ENCODE measurements around the gene ADGB.
"Not testable (repeated sequence)": the region's sequence is repeated elsewhere in the genome, so short reads cannot be mapped to it uniquely, and the experiment has no call there.

Gene ADGB

DNA sequence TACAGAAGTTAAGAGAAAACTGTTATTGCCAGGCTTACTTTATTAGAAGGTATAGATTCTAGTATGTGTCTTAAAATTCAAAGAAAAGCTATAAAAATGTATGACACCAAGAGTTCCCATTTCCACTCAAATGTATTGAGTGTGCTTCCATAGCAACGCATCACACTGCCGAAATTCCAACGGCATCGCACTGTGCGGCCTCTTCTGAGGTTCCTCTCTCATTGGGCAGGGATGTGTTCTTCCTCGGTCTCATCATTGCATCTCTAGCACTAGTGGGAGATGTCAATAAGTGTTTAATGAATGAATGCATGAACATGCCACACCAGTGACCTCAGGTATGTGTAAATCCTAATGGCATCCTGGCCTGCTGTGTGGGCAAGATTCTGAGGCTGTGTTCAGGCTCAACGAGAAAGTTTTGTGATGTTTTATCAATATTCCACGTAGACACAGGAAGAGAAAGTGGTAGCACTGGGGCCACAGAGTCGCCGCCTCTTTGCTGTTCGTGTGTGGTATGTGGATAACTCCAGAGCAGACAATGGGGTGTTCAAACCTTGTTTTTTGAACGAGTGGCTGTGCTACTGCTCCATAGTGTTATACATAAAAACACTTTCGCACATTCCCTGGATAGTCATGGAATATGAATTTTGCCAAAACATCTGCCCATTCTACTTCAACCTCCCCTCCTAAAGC, 171.6 kb downstream of the ADGB start:
- DNase-seq: no peak

DNA sequence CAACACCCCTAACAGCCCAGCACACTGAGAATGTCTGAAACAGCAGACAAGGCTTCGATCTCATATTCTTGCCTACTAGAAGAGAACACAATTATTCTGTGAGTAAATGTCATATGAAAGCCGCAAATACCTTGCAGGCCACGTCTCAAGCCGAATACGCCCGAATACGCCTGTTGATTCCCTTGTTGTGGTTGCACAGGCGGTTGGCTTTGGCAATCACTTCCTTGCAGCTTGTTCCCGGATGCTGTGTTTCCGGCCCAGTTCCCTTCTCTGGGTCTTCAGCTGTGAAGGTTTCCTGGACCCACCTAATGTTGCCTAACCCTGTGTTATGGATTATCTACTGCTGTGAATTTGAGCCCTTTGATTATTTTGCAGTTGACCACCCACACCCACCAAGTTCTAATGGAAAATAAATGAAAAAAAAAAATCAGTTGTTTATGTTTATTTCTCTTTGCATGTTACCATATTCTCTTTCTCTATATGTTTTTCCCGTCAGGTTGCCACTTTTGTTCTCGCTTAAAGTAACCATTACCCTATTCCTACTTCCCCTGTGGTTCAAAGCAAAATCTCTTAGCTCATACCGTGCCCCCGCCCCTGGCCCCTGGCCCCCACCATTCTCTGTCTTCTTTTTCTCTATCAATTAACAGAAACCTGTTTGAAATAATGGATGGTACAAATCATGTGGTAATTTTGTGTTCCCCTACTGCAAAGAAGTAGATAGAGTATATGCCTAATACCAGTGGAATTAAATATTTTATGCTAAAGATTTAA, 172.4 kb downstream of the ADGB start:
- peak; percentile 55 for DNase-seq

DNA sequence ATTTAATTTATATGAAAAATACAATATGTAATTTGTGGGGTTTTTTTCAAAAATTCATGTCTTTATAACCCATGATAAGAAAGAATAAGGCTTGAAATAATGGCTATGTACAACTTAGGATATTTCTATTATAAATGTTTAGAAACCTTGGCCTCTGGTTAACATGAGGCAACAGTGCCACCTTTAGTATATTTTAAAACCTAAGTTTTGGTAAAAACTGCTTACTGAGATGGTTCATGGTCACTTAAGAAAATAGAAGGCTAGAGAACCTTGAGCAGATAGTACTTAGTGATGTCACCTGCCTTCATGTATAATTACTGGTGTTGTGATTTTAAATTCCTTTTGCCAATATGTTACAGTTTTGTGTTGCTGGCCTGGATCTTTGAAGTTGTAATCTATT, 176.4 kb downstream of the ADGB start:
- DNase-seq: no peak

DNA sequence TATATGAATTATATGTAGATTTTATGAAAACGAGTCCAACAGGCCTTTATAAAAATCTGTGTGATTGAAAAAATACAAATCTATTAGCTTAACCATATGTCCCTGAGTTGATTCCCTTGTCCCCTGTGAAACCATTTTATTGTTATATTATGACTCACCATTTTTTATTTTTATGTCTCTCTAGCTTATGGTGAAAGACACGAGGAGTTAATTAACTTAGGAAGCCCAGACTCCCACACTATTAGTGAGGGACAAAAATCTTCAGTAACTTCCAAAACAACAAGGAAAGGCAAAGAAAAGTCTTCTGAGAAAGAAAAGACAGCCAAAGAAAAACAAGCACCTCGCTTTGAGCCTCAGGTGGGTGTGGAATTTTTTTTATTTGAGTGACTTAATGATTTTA, 183.1 kb downstream of the ADGB start:
- DNase-seq: no peak

DNA sequence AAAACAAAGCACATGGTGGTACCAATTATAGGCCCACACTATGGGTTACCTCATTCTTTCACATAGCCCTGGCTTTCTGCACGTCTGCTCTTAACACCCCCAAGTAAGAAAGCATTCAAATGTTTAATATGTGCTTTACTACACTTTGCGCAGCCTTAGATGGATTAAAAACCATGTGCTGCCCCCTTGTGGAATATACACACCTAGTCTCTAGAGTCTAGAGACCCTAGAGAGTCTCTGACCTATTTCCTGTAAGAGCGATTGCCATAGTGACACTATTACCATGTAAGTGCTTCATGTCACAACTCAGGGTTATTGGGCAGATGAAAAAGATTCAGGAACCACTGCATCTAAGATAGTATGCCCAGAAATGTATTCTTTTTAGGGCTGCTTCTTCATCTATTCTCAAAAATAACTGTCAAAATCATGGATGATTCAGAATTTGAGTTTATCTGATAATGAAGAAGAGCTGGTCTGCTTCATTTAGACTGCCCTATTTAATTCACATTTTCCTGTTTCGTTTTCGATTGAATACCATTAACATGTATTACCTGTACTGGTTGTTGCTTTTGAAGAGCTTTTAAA, 186.3 kb downstream of the ADGB start:
- DNase-seq: peak; percentile 15

DNA sequence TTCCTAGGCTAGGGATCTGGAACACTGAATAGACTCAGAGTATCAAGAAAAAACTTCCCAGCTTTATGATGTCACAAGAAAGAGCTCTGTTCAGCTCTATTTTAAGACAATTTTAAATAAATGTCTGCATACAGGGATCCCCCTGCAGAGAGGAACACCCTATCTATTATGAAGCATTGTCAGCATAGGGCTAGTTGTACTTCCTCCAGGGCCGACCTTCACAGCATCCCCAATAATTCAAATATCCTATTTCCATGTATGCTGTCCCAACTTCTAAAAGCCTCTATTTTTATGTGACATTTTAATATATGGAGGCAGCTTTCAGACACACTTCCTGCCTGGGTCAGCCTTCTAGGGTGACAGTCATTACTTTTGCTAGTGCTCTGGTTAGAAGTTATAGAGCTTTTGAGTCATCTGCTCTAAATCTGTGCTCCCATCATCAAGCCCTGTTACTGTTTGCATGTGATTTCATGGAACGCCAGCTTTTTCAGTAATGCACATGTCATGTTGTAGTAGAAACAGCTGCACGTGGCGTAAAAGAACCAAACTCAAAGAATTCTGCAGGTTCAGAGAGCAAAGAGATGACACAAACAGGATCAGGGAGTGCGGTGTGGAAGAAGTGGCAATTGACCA, 189.2 kb downstream of the ADGB start:
- DNase-seq: no peak

DNA sequence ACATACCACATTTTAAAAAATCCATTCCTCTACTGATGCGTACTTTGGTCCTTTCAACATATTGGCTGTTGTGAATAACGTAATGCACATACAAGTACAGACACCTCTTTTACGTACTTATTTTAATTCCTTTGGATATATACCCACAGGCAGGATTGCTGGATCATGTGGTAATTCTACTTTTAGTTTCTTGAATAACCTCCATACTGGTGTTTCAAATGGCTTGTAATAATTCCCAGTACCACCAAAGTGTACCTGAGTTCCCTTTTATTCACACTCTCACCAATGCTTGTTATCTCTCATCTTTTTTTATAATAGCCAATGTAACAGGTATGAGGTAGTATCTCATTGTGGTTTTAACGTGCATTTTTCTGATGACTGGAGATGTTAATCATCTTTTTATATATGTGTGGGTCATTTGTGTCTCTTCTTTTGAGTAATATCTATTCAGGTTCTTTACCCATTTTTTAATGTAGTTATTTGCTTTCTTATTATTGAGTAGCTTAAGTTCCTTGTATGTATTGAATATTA, 191.9 kb downstream of the ADGB start:
- DNase-seq: no peak

DNA sequence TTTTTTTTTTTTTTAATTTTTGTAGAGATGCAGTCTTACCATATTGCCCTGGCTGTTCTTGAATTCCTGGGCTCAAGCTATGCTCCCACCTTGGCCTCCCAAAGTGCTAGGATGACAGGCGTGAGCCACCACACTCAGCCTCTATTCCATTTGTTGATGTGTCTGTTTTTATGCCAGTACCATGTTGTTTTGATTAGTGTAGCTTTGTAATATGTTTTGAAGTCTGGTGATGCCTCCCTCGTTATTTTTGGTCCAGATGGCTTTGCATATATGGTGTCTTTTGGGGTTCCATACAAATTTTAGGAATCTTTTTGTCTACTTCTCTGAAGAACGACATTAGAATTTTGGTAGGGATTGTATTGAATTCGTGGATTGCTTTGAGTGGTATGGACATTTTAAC, 193.2 kb downstream of the ADGB start:
- DNase-seq: no peak

DNA sequence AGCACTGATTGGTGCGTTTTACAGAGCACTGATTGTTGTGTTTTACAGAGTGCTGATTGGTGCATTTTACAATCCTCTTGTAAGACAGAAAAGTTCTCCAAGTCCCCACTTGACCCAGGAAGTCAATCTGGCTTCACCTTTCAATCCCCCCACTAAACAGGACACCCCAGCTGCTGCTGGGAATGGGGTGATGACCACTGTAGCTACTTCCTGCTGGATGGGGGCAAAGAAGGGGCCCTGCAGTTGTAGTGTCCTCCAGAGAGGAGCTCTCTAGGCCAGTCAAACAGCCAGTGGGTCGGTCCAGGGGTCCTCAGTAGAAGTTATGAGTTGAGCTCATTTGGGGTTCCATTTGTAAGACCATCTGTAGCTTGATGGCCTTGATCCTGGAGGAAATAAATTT, 194.4 kb downstream of the ADGB start:
- not testable (repeated sequence) for DNase-seq

DNA sequence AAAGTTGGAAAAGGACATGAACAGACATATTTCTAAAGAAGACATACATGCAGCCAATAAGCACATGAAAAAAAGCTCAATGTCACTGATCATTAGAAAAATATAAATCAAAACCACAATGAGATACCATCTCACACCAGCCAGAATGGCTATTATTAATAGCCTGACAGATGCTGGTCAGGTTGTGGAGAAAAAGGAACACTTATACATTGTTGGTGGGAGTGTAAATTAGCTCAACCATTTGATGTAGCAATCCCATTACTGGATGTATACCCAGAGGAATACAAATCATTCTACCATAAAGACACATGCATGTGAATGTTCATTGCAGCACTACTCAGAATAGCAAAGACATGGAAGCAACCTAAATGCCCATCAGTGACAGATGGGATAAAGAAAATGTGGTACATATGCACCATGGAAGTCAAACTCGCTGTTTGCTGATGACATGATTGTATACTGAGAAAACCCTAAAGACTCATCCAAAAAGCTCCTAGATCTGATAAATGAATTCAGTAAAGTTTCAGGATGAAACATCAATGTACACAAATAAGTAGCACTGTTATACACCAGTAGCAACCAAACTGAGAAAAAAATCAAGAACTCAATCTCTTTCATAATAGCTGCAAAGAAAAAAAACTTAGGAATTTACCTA, 196.8 kb downstream of the ADGB start:
- DNase-seq: no peak

DNA sequence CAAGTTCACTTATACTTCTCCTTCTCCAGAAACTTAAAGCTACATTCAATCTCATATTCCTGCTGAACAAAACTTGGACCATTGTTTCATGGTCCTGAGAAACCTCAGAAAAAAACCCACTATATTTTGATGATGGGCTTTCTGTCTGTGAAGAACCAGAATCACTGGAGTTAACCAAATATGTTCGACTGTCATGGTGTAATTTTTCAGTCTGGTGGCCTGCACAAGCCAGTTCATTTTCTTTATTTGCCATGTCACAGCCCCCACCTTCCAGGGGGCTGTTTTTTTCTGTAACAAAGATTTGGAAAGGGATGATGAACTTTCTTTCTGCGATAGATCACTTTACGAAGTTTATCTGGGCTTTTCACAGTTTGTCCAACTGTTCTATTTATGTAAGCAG, 204.4 kb downstream of the ADGB start:
- not testable (repeated sequence) for DNase-seq

DNA sequence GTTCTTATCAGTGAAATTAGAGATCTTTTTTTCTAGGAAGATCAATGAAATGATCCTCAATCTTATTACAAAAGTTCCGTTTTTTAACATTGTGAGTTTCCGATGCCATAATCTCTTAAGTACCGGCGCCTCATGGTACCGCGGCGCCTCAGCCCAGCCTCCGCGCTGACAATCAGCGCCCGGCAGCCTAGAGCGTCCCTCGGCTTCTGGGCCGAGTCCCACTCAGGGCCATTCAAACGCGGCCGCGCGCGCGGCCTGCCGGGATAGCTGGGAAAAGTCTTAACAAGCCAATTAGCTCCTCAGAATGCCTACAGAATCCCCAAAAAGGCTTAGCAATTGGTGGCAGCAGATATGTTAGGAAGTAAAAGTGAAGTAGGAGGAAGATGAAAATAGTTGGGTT, 204.8 kb downstream of the ADGB start:
- DNase-seq: no peak

DNA sequence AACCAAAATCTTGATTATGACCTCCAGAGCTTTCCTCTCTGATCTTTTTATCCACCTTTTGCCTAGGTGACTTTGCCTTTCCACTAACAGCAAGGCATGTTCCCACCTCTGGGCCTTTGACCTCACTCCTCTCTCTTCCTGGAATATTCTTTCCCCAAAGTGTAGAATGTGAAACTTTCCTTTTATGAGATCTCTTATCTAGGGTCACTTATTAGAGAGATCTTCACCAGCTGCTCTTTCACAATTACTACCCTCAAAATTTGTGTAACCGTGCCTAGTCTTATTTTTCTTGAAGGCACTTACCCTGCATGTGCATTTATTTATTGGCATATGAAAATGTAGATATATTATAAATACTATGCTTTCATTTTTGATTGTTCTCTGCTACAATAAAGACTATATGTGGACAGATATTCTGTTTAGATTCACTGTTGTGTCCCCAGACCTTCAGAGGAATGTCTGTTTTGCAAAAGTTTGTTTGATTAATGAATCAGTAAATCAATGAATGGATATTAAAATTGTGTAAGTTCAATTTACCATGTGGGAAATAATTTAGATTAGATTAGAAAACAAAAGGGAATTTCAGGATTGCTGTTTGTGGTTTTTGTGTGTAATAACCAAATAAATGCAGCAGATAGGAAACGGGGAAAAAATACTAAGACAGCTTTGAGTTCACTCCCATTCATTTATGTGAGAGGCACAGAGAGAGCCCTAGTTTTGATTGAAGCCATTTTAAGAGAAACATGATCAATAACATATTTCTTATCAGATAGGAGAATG, 207.0 kb downstream of the ADGB start:
- DNase-seq: no peak

DNA sequence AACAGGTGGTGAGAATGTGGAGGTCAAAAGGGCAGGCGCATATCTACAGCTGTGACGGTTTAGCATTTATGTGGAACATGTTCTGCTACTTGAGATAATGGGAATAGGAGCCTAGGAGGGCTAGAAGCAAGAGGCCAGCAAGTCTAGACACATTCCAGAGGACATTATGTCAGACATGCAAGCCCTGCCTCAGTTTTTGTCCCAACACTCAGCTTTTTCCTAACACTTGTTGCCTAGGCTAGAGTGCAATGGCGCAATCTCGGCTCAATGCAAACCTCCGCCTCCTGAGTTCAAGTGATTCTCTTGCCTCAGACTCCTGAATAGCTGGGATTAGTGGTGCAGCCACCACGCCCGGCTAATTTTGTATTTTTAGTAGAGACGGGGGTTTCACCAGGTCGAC, 210.2 kb downstream of the ADGB start:
- not testable (repeated sequence) for DNase-seq

DNA sequence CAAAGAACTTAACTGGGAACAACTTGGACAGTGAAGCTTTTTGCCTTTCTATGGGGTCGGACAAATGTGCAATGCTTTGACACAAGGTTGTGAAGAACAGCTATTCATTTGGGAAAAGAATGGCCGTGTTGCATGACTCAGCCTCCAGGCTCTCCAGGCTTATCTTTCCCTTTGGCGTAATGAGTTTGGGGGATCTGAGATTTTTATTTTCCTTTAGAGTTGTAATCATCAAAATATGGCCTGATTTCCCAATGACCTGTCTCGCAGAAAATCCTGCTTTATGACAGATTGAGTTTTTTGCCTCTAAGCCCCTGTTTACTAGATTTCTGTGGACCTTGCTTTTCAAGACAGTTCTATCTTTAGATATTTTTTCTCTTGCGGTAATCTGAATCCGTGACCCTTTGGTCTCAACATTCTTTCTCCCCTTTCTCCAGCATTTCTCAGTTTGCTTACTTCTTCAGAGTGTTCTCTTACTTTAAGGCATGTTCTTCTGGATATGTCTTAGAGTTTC, 214.1 kb downstream of the ADGB start:
- not testable (repeated sequence) for DNase-seq

DNA sequence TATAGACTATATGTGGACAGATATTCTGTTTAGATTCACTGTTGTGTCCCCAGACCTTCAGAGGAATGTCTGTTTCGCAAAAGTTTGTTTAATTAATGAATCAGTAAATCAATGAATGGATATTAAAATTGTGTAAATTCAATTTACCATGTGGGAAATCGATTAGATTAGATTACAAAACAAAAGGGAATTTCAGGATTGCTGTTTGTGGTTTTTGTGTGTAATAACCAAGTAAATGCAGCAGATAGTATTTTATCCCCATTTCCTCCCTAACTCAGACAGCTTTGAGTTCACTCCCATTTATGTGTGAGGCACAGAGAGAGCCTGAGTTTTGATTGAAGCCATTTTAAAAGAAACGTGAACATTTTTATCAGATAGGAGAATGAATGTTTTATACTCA, 214.8 kb downstream of the ADGB start:
- DNase-seq: no peak

DNA sequence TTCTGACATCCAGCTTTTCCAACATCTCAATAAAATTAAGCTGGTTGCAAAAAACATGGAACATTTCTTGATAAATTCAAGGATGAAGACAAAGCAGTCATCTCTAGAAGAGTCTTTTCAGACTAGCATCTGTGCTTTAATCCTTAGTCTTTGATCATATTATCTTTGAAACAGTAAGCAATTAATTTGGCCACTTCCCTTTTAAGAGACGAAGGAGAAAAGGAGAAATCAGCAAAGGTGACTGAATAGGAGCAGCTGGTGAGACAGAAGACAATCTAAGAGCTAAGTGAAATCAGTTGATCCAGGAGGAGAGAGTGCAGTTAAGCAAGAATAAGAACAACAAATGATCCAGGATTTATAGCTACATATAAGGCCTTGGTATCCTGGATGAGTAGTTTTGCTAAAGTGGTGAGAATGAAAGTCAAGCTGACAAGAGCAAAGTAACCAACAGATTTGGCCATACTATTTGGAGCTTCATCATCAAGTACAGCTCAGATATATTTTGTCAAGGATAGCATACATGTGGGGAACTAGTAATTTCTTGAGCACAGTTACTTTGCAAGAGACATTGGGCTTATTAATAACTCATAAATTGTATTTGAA, 215.5 kb downstream of the ADGB start:
- no peak for DNase-seq

DNA sequence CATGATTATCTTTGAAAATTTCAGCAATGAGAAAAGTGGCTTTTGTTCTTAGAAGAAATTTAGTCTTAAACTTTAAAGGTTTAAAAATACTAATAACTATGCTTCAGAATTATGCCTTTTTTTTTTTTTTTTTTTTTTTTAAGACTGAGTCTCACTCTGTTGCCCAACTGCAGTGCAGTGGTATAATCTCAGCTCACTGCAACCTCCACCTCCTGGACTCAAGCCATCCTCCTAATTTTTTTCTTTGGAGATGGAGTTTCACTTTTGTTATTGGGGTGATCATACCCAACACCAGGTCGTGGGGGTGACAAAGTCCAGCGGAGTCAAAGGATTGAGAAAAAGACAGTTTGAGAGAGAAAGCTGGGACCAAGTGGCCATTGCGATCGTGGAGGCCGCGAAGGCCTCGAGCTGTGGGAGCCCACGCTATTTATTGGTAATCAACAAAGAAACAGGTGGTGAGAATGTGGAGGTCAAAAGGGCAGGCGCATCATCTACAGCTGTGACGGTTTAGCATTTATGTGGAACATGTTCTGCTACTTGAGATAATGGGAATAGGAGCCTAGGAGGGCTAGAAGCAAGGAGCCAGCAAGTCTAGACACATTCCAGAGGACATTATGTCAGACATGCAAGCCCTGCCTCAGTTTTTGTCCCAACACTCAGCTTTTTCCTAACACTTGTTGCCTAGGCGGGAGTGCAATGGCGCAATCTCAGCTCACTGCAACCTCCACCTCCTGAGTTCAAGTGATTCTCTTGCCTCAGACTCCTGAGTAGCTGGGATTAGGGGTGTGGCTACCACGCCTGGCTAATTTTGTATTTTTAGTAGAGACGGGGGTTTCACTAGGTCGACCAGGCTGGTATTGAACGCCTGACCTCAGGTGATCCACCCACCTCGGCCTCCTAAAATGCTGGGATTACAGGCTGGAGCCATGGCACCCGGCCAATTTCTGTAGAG, 217.0 kb downstream of the ADGB start:
- not testable (repeated sequence) for DNase-seq

DNA sequence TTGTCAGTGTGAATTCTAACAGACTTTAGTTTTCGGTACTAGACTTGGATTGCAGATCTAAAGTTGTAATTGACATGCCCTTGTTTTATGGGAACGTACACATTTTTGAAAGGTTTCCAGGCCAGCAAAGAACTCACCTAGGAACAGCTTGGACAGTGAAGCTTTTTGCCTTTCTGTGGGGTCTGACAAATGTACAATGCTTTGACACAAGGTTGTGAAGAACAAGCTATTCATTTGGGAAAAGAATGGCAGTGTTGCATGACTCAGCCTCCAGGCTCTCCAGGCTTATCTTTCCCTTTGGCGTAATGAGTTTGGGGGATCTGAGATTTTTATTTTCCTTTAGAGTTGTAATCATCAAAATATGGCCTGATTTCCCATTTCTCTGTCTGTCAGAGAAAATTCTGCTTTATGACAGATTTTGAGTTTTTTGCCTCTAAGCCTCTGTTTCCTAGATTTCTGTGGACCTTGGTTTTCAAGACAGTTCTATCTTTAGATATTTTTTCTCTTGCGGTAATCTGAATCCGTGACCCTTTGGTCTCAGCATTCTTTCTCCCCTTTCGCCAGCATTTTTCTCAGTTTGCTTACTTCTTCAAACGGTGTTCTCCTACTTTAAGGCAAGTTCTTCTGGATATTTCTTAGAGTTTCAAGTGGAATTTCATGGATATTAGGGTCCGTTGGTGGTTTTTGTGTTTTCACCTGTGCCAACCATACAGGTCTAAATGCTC, 221.0 kb downstream of the ADGB start:
- DNase-seq: no peak

Data from stimulated activated CD4-positive, alpha-beta T cell treated with anti-CD3 and anti-CD28 coated beads, Interleukin-1b, Interleukin-23, amount 100 ng/mL, for 48 hours (primary cell).